Activated gamma-delta T cell treated with anti-CD3 and anti-CD28 coated beads, Interleukin-2, amount 50 U/mL, for 16 hours (primary cell): Measurements from ENCODE around the gene GSTT2B.
"Not testable (repeated sequence)": the region's sequence is repeated elsewhere in the genome, so short reads cannot be mapped to it uniquely, and the experiment has no call there.

Experiments
- DNase-seq: peaks from one replicate; pipeline ENCODE4 v3.0.0-alpha.2; 2020; ENCODE audit warnings: low read depth

GSTT2B gene

GRCh38 chr22:23940166-23940565 lies 20.8 kb downstream of the GSTT2B start:
- DNase-seq, result not testable (repeated sequence)

- no peak for DNase-seq
Observed at GRCh38 chr22:23939017-23939357, 22.0 kb downstream of the GSTT2B start.

DNA sequence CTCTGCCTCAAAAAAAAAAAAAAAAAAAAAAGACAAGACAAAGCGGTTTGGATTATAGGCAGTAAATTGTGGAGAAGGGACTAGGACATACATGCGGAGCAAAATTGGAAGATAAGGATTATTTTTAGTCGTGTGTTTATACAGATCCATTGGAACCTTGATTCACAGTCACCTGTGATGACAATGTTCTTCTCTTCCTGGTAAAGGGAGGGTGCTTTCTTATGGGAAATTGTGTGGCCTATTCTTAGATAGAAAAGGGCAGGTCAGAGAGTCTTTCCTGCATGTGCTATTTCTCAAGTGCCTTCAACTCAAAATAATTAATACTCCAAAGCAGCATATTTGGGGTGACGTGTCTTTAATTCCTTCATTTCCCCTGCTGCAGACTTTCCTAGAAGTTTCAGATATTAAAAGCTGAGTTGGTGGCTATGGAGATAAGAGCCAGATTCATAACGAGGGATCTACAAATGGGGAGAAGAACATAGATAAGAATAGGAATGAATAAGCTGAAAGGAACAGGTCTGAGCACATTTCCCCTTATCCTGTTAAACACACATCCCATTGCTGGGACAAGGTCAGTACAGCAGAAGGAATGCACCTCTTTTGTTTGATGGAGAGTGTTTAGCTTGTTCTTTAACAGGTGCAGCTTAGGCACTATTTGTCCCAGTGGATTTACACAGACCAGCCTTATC lies 22.5 kb downstream of the GSTT2B start:
- DNase-seq, result no peak

DNA sequence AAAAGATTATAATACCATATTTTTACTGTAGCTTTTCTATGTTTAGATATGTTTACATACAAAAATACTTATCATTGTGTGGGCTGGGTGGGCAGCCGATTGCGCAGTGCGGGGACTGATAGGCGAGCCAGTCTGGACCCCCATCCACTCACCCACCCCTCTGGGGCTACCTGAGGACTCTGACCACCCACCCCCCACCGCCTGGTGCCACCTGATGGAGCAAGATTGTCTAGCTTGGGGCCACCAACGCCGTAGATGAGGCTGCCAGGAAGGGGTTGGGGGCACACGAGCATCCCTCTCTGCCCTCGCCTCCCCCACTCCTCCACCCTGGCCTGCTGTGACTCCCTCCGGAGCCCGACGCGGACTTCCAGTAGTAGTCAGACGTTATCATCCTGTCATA lies 34.4 kb downstream of the GSTT2B start:
- no peak for DNase-seq

DNA sequence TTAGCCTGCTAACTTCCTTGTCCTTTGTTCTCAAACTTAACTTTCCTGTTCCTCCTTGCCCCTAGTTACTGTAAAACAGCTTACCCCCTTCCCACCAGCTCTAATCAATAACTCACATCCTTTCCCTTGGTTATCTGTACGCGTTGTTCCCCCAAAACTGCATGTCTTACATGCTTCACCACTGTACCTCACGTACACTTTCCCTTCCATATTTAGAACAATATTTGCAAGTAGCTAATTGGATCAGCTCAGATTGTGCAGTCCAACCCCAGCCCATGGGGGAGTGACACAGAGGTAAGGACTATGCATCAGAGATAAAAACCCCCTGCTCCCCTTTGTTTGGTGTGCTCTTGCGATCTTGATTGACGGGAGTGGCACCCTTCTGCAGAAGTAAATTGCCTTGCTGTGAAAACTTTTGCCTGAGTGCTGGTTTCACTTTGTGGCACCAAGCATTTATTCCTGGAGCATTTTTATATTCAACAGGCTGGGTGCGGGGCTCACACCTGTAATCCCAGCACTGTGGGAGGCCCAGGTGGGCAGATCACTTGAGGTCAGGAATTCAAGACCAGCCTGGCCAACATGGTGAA lies 35.9 kb downstream of the GSTT2B start:
- no peak for DNase-seq

DNA sequence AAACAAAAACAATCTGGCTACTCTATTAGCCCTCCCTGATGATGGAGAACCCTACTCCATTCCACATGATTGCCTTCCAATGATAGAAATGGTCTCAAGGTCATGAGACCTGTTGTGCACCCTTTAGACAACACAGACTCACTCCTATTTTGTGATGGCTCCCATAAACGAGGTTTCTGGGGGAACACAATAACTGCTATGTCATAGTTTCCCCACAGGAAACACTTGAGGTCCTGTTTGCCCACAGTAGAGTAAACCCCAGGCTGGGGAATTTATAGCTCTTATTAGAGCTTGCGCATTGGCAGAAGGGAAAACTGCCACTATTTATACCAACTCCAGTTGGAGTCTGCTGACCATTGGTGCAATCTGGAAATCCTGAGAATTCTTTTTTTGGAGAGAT lies 38.1 kb downstream of the GSTT2B start:
- DNase-seq, result no peak

DNA sequence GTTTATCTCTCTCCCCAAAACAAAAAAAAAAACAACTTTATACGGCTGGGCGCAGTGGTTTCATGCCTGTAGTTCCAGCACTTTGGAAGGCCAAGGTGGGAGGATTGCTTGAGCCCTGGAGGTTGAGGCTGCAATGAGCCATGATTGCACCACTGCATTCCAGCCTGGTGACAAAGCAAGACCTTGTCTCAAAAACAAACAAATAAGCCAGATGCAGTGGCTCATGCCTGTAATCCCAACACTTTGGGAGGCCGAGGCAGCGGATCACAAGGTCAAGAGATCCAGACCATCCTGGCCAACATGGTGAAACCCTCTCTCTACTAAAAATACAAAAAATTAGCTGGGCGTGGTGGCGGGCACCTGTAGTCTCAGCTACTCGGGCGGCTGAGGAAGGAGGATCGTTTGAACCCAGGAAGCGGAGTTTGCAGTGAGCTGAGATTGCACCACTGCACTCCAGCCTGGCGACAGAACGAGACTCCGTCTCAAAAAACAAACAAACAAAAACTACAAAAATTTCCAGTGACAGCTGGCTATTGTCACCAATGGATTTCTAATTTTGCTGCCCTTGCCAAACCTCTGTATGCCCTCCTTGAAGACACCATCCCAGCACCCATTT lies 39.3 kb downstream of the GSTT2B start:
- DNase-seq, result not testable (repeated sequence)

DNA sequence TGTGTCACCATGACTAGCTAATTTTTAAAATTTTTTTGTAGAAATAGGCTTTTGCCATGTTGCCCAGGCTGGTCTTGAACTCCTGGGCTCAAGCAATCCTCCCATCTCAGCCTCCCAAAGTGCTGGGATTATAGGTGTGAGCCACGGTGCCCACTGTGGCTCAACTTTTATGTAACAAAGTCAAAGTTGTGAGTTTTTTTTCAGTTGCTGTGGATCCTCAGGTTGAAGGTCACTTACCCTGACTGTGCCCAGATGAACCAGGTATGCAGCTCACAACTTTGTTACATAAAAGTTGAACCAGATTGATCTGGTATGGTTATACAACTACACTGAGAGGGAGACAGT lies 40.8 kb downstream of the GSTT2B start:
- not testable (repeated sequence) for DNase-seq

DNA sequence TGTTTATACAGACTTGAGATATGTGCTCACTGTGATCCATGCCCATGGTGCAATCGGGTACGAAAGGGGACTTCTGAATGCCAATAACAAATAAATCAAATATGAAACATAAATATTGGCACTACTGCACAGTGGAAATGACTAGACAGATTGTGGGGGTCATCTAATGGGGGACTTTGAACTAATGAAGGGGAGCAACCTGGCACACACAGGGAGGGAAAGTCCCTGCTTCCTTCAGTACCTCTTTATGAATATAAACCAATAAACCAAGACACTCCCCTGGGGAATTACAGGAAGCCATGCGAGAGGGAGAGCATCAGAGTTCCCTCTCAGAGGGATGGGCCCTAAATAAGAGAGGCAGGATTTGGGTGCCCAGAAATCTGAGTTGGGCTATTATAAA lies 45.7 kb downstream of the GSTT2B start:
- DNase-seq, result no peak

GRCh38 chr22:23913661-23914353 lies 47.2 kb downstream of the GSTT2B start:
- DNase-seq, result peak; percentile 98

DNA sequence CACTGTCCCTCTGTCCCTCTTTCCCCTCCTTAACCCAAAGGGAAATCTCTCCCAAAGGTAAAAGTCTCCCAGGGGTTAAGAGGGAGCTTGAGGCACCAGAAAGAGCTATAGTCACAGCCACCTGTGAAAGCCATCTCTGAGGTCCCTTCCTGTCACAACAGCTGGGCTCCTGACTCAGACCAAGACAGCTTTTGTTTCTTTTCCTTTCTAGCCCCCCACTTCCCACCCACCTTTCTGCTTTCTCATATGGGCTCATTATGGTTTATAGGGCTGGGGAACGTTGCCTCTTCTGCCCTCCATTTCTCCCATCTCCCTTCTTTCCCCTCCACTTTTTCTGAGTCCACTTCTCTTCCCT lies 47.7 kb downstream of the GSTT2B start:
- DNase-seq, result no peak

DNA sequence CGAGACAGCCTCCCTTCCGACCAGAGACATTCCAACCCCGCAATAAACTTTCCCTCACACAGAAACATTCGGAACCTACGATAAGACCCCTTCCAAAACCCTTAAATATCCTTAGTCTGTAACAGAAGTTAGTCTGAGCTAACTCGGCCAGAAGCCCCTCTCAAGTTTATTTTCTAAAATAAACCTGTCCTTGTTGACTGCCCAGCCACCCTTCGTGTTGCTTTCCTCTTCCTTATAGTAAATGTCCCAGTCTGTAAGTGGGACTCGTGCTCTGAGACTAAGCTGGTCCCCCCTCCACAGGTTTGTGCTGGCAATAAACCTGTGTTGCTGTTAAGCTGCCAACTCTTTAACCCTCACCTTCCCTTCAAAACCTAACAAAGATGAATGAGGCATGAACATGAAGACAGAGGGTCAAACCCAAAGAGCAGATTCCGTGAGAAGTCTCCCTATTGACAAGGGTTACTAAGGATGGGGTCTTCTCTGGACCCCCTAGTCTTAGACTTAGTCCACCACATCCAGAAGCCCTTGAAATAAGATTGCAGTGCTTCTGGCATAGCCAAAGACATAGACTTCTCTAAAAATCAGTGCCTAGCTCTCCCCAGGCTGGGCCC lies 48.6 kb downstream of the GSTT2B start:
- no peak for DNase-seq

DNA sequence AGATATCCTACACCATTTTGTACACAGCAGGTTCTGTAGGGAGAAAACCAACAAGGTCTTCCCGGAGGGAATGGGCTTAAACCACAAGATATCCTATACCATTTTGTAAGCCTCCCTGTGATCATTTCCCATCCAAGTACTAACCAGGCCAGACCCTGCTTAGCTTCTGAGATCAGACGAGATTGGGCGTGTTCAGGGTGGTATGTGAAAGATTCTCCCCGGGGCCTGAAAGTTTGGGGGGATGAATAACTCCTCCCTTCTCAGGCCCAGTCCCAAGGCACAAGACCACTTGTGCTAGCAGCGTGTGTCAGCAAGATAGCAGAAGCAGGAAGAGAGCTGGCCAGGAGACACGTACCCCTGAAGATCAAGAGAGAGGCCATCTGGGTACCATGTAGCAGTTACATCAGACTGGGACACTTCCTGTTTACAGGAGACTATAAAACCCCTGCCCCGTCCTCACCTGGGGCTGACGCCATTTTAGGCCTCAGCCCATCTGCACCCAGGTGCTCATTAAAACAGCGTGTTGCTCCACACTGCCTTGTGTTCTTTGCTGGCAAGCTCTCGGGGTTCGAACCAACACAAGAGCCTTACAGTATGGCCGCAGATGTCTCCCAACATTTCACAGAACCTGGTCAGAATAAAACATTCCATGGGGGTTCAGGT lies 49.5 kb downstream of the GSTT2B start:
- DNase-seq, result no peak

- no peak for DNase-seq
Observed at GRCh38 chr22:23910496-23911190, 50.4 kb downstream of the GSTT2B start.

DNA sequence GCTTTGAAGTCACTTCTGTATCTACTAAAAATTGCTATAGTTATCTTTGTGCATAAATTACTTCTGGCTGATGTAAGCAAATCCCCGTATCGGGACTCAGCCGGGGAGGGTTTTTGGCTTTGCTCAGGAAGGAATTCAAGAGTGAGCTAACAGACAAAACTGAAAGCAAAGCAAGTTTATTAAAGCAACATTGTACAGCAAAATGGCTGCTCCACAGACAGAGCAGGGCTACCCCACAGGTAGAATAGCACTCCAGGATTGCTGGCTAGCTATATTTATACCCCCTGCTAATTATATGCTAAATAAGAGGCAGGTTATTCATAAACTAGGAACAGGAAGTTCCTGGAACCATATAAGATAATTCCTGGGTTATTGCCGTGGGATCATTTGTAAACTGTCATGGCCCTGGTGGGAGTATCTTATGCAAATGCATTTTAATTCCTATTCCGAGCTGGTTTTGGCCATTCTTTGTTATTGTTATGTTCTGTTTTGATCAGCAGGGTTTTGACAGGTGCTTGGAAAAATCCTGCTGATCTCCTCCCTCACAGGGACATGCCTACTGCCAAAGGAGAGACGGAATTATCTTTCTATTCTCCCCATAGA lies 51.6 kb downstream of the GSTT2B start:
- DNase-seq, result no peak

- DNase-seq, result no peak
Observed at GRCh38 chr22:23908587-23909205, 52.3 kb downstream of the GSTT2B start.

DNA sequence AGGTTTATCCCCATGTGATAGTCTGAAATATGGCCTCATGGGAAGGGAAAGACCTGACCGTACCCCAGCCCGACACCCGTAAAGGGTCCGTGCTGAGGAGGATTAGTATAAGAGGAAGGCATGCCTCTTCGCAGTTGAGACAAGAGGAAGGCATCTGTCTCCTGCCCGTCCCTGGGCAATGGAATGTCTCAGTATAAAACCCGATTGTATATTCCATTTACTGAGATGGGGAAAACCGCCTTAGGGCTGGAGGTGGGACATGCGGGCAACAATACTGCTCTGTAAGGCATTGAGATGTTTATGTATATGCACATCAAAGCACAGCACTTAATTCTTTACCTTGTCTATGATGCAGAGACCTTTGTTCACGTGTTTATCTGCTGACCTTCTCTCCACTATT lies 53.6 kb downstream of the GSTT2B start:
- DNase-seq, result not testable (repeated sequence)
